Astrocyte (in vitro differentiated cells and primary cell): ENCODE measurements around the gene PLXNA3. TPM values are rescaled to one million over a fixed set of nuclear protein-coding genes. Genes with fewer than 3 reads are reported as not detected.

ENCODE experiments used
- DNase-seq: peaks from one replicate; pipeline ENCODE4 v3.0.0-alpha.2; 2010; ENCODE audit warnings: low read depth
- FAIRE-seq: peaks from 2 replicates; lab custom pipeline; 2011; peaks lifted over from hg19 to GRCh38; lab: Jason Lieb, UNC
- H2AFZ ChIP-seq: 2 replicates; pipeline ENCODE4 v1.6.0; 2012; ENCODE audit warnings: low read depth, low read length, inconsistent platforms
- H3K27ac ChIP-seq: 2 replicates; pipeline ENCODE4 v1.5.1; 2011; ENCODE audit warnings: low read depth, low read length, inconsistent platforms
- H3K27me3 ChIP-seq: 2 replicates; pipeline ENCODE4 v1.6.0; 2011; ENCODE audit warnings: low read length, inconsistent platforms; ENCODE audit not compliant: insufficient read depth
- H3K36me3 ChIP-seq: 2 replicates; pipeline ENCODE4 v1.5.1; 2011; ENCODE audit warnings: low read length, inconsistent platforms; ENCODE audit not compliant: insufficient read depth
- H3K4me1 ChIP-seq: 2 replicates; pipeline ENCODE4 v1.5.1; 2011; ENCODE audit warnings: low read length, inconsistent platforms; ENCODE audit not compliant: insufficient read depth
- H3K4me2 ChIP-seq: 2 replicates; pipeline ENCODE4 v1.6.0; 2012; ENCODE audit warnings: low read length, inconsistent platforms
- H3K4me3 ChIP-seq: 2 replicates; pipeline ENCODE4 v1.5.1; 2011; ENCODE audit warnings: low read depth, mild to moderate bottlenecking, low read length, inconsistent platforms; ENCODE audit not compliant: insufficient read depth
- H3K79me2 ChIP-seq: 2 replicates; pipeline ENCODE4 v1.6.0; 2012; ENCODE audit warnings: mild to moderate bottlenecking, low read length, inconsistent platforms; ENCODE audit not compliant: insufficient read depth
- H3K9ac ChIP-seq: 2 replicates; pipeline ENCODE4 v1.6.0; 2012; ENCODE audit warnings: mild to moderate bottlenecking, low read length, inconsistent platforms
- H3K9me3 ChIP-seq: 2 replicates; pipeline ENCODE4 v1.5.1; 2012; ENCODE audit warnings: low read depth, mild to moderate bottlenecking, low read length, inconsistent platforms; ENCODE audit not compliant: insufficient read depth
- H4K20me1 ChIP-seq: 2 replicates; pipeline ENCODE4 v1.6.0; 2012; ENCODE audit warnings: low read length, inconsistent platforms; ENCODE audit not compliant: insufficient read depth
- H3K27ac Mint-ChIP-seq: one replicate; pipeline ENCODE4 v1.8.0; 2021; ENCODE audit warnings: mild to moderate bottlenecking, mixed read lengths; ENCODE audit not compliant: unreplicated experiment
- H3K27me3 Mint-ChIP-seq: one replicate; pipeline ENCODE4 v1.8.0; 2021; ENCODE audit warnings: low read depth, mixed read lengths; ENCODE audit not compliant: unreplicated experiment
- H3K36me3 Mint-ChIP-seq: one replicate; pipeline ENCODE4 v1.8.0; 2021; ENCODE audit warnings: low read depth, mixed read lengths; ENCODE audit not compliant: unreplicated experiment
- H3K4me1 Mint-ChIP-seq: one replicate; pipeline ENCODE4 v1.8.0; 2021; ENCODE audit warnings: low read depth, mixed read lengths; ENCODE audit not compliant: unreplicated experiment
- H3K4me3 Mint-ChIP-seq: one replicate; pipeline ENCODE4 v1.8.0; 2021; ENCODE audit warnings: mild to moderate bottlenecking, moderate library complexity, mixed read lengths; ENCODE audit not compliant: unreplicated experiment
- H3K9me3 Mint-ChIP-seq: one replicate; pipeline ENCODE4 v1.8.0; 2021; ENCODE audit warnings: mild to moderate bottlenecking, mixed read lengths; ENCODE audit not compliant: unreplicated experiment
- EZH2 ChIP-seq: IDR thresholded peaks from 2 replicates; pipeline ENCODE4 v1.6.1; 2012; ENCODE audit warnings: mild to moderate bottlenecking, low read length, inconsistent platforms; ENCODE audit not compliant: insufficient read depth
- total RNA-seq: library from RNA; stranded (reverse); gene quantifications from 2 replicates; pipeline ENCODE4 v1.2.1, GENCODE V29; 2021
- TF ChIP-seq, protein P1 (sequence below): IDR thresholded peaks from 2 replicates; pipeline ENCODE4 v1.5.1; 2011; ENCODE audit warnings: low read depth, mild to moderate bottlenecking, inconsistent platforms, low read length, moderate library complexity; ENCODE audit not compliant: insufficient read depth

The PLXNA3 gene
- total RNA-seq, 1 donor from 2014 or later, result 117 TPM

DNA sequence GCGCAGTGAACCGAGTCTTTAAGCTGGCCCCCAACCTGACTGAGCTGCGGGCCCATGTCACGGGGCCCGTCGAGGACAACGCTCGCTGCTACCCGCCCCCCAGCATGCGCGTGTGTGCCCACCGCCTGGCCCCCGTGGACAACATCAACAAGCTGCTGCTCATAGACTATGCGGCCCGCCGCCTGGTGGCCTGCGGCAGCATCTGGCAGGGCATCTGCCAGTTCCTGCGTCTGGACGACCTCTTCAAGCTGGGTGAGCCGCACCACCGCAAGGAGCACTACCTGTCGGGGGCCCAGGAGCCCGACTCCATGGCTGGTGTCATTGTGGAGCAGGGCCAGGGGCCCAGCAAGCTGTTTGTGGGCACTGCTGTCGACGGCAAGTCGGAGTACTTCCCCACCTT lies 2.2 kb downstream of the PLXNA3 start:
- Histone ChIP-seq H3K9me3 (no peaks in the 10 kb centered on the region), H3K79me2 (peaks cover 50% of the 10 kb centered on the region), H4K20me1 (peaks cover 45% of the 10 kb centered on the region), H3K9ac (no peak overlapping the region), H3K4me2 (peak overlapping the region; percentile 91), H3K4me3 (no peak overlapping the region), H3K27me3 (no peaks in the 10 kb centered on the region), H3K4me1 (peaks cover 4% of the 10 kb centered on the region), H3K36me3 (no peaks in the 10 kb centered on the region), H3K27ac (no peak overlapping the region), H2AFZ (no peak overlapping the region)
- DNase-seq, result no peak
- Mint-ChIP-seq H3K4me1 (no peaks in the 10 kb centered on the region), H3K27ac (no peak overlapping the region), H3K9me3 (no peaks in the 10 kb centered on the region), H3K4me3 (peak overlapping the region; percentile 88), H3K36me3 (no peaks in the 10 kb centered on the region), H3K27me3 (no peaks in the 10 kb centered on the region)
- no peak for TF ChIP-seq EZH2
- TF ChIP-seq, protein P1, sequence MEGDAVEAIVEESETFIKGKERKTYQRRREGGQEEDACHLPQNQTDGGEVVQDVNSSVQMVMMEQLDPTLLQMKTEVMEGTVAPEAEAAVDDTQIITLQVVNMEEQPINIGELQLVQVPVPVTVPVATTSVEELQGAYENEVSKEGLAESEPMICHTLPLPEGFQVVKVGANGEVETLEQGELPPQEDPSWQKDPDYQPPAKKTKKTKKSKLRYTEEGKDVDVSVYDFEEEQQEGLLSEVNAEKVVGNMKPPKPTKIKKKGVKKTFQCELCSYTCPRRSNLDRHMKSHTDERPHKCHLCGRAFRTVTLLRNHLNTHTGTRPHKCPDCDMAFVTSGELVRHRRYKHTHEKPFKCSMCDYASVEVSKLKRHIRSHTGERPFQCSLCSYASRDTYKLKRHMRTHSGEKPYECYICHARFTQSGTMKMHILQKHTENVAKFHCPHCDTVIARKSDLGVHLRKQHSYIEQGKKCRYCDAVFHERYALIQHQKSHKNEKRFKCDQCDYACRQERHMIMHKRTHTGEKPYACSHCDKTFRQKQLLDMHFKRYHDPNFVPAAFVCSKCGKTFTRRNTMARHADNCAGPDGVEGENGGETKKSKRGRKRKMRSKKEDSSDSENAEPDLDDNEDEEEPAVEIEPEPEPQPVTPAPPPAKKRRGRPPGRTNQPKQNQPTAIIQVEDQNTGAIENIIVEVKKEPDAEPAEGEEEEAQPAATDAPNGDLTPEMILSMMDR, result no peak
- no peak for FAIRE-seq

DNA sequence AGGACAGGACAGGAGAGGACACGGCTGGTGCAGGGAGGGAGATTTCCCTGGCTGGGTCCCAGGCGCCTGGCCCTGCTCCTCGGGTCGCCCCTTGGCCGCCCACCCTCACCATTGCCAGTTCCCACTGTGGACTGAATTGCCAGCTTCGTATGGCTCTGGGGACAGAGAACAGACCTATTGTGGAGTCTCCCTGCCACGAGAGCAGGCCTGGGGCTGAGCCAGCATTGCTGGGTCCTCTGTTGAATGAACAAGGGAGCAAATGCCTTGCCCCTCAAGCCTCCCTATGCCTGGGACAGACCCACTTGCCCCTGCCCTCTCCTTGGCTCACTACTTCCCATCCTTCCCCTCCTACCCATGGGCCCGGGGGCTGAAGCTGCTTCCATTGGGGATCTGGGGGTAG lies 4.3 kb downstream of the PLXNA3 start:
- no peak overlapping the region for H3K27ac Mint-ChIP-seq
- no peak overlapping the region for H3K9ac ChIP-seq
- peaks cover 50% of the 10 kb centered on the region for H3K79me2 ChIP-seq
- H3K4me3 ChIP-seq, result no peak overlapping the region
- no peak for FAIRE-seq
- no peaks in the 10 kb centered on the region for H3K36me3 Mint-ChIP-seq
- no peak overlapping the region for H3K27ac ChIP-seq
- H4K20me1 ChIP-seq, result peaks cover 45% of the 10 kb centered on the region
- no peak overlapping the region for H3K4me2 ChIP-seq
- H3K4me1 ChIP-seq, result peaks cover 4% of the 10 kb centered on the region
- H3K36me3 ChIP-seq, result no peaks in the 10 kb centered on the region
- DNase-seq, result no peak
- TF ChIP-seq, protein P1, result no peak
- TF ChIP-seq EZH2, result no peak
- no peaks in the 10 kb centered on the region for H3K4me1 Mint-ChIP-seq
- no peak overlapping the region for H2AFZ ChIP-seq
- no peaks in the 10 kb centered on the region for H3K27me3 ChIP-seq
- no peaks in the 10 kb centered on the region for H3K9me3 ChIP-seq
- no peaks in the 10 kb centered on the region for H3K27me3 Mint-ChIP-seq
- no peaks in the 10 kb centered on the region for H3K9me3 Mint-ChIP-seq
- no peak overlapping the region for H3K4me3 Mint-ChIP-seq

DNA sequence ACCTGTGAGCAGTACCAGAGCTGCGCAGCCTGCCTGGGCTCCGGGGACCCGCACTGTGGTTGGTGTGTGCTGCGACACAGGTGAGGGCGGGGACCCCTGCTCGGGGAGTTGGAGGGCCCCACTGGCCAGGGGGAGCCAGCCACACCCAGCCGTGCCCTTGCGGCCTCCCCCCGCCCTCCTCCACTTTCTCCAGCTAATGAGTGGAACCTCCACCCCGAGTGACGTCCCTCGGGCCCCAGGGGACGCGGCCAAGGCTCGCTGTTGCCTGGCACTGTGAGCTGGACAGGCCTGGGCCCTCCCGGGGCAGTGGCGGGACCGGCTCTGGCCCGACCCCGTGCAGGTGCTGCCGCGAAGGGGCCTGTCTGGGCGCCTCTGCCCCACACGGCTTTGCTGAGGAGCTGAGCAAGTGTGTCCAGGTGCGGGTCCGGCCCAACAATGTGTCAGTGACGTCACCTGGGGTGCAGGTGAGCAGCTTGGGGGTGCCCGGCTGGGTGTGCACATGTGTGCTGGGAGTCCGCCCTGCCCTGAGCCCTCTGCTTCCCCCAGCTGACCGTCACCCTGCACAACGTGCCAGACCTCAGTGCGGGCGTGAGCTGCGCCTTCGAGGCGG lies 5.6 kb downstream of the PLXNA3 start:
- Mint-ChIP-seq H3K27me3 (no peaks in the 10 kb centered on the region), H3K36me3 (no peaks in the 10 kb centered on the region), H3K4me1 (no peaks in the 10 kb centered on the region), H3K4me3 (no peak overlapping the region), H3K27ac (no peak overlapping the region), H3K9me3 (no peaks in the 10 kb centered on the region)
- no peak overlapping the region for H3K27ac ChIP-seq
- H3K27me3 ChIP-seq, result no peaks in the 10 kb centered on the region
- H3K36me3 ChIP-seq, result no peaks in the 10 kb centered on the region
- TF ChIP-seq, protein P1, result no peak
- no peak for TF ChIP-seq EZH2
- H3K9ac ChIP-seq, result no peak overlapping the region
- DNase-seq (no peak), FAIRE-seq (no peak)
- no peak overlapping the region for H3K4me2 ChIP-seq
- H3K79me2 ChIP-seq, result peaks cover 45% of the 10 kb centered on the region
- H3K4me3 ChIP-seq, result no peak overlapping the region
- H3K9me3 ChIP-seq, result no peaks in the 10 kb centered on the region
- H2AFZ ChIP-seq, result no peak overlapping the region
- peaks cover 43% of the 10 kb centered on the region for H4K20me1 ChIP-seq
- peaks cover 4% of the 10 kb centered on the region for H3K4me1 ChIP-seq
